ENCODE results near the gene GRAMD1B. TPM values are rescaled to one million over a fixed set of nuclear protein-coding genes. Genes with fewer than 3 reads are reported as not detected.

GRAMD1B gene
- polyA plus RNA-seq, 2 of the 4 experiments (the other 2 are of a cell fraction): 55.5 to 108 TPM

GRCh38 chr11:123458501-123458900, 28.4 kb downstream of the GRAMD1B start:
- no peak for TF ChIP-seq CHD2 (IDR thresholded peaks at IDR 0.05; ENCODE audit: low read length, partially characterized antibody)
- TF ChIP-seq CEBPB (IDR thresholded peaks at IDR 0.05): no peak
- no peak for TF ChIP-seq POLR2AphosphoS2 (conservative IDR thresholded peaks at IDR 0.05; ENCODE audit: low read length)
- no peak for TF ChIP-seq REST (IDR thresholded peaks at IDR 0.05)
- no peak for TF ChIP-seq E2F6 (IDR thresholded peaks at IDR 0.05; ENCODE audit: borderline replicate concordance, low read depth)
- no peak for TF ChIP-seq ZNF302 (CRISPR knock-in tag; IDR thresholded peaks at IDR 0.05)
- no peak for TF ChIP-seq CHD4 (IDR thresholded peaks at IDR 0.05; ENCODE audit: borderline replicate concordance)
- no peak for TF ChIP-seq FOSL2 (IDR thresholded peaks at IDR 0.05)
- TF ChIP-seq FOSL2 (CRISPR knock-in tag; IDR thresholded peaks at IDR 0.05): no peak
- TF ChIP-seq, protein P1, sequence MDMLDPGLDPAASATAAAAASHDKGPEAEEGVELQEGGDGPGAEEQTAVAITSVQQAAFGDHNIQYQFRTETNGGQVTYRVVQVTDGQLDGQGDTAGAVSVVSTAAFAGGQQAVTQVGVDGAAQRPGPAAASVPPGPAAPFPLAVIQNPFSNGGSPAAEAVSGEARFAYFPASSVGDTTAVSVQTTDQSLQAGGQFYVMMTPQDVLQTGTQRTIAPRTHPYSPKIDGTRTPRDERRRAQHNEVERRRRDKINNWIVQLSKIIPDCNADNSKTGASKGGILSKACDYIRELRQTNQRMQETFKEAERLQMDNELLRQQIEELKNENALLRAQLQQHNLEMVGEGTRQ (IDR thresholded peaks at IDR 0.05): no peak
- CTCF ChIA-PET: interaction anchor here (0.6 to 1.7 kb wide), 3 partner anchors 12 to 149 kb away, joined by 3 to 4 read pairs (median 3); no protein-coding TSS in a partner anchor
- Histone ChIP-seq H3K4me3 (no peak overlapping the region), H3K4me1 (peaks cover 60% of the 10 kb centered on the region), H3K27ac (peak overlapping the region; percentile 87 to 99; a peak in 5 of 6 replicates), H3K9me3 (no peaks in the 10 kb centered on the region), H3K4me2 (peak overlapping the region; percentile 84)
- ATAC-seq (no peak), FAIRE-seq (no peak), DNase-seq (ENCODE audit: low read depth in 1 of 2, low spot score in 1 of 2) (no peak)
- 48% methylated on average over 2 of the region's 2 CpGs for WGBS (ENCODE audit: missing lambda C conversion rate)
- POLR2A ChIA-PET: no interaction called here

GRCh38 chr11:123460012-123460700, 30.1 kb downstream of the GRAMD1B start:
- Histone ChIP-seq H3K9me3 (no peaks in the 10 kb centered on the region), H3K27ac (peak overlapping the region in 1 of 2 experiments; percentile 58; a peak in 2 of 6 replicates), H3K4me2 (no peak overlapping the region), H3K4me1 (peaks cover 60% of the 10 kb centered on the region), H3K4me3 (no peak overlapping the region)
- CTCF ChIA-PET: interaction anchor here (0.7 to 1.3 kb wide), 2 partner anchors 18 to 42 kb away, joined by 3 read pairs; no protein-coding TSS in a partner anchor
- TF ChIP-seq RARB (CRISPR knock-in tag; IDR thresholded peaks at IDR 0.05) (no peak), ZNF302 (CRISPR knock-in tag; IDR thresholded peaks at IDR 0.05) (no peak), TP53 (CRISPR knock-in tag; IDR thresholded peaks at IDR 0.05) (no peak), CEBPB (IDR thresholded peaks at IDR 0.05) (no peak), POLR2A (IDR thresholded peaks at IDR 0.05; ENCODE audit: low read length) (no peak), E2F6 (IDR thresholded peaks at IDR 0.05; ENCODE audit: borderline replicate concordance, low read depth) (no peak), HOXA7 (CRISPR knock-in tag; IDR thresholded peaks at IDR 0.05) (no peak), MAZ (IDR thresholded peaks at IDR 0.05; ENCODE audit: borderline replicate concordance, low read depth, low read length) (no peak), HEYL (CRISPR knock-in tag; IDR thresholded peaks at IDR 0.05) (no peak)
- TF ChIP-seq, protein P2, sequence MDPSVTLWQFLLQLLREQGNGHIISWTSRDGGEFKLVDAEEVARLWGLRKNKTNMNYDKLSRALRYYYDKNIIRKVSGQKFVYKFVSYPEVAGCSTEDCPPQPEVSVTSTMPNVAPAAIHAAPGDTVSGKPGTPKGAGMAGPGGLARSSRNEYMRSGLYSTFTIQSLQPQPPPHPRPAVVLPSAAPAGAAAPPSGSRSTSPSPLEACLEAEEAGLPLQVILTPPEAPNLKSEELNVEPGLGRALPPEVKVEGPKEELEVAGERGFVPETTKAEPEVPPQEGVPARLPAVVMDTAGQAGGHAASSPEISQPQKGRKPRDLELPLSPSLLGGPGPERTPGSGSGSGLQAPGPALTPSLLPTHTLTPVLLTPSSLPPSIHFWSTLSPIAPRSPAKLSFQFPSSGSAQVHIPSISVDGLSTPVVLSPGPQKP (IDR thresholded peaks at IDR 0.05; ENCODE audit: low read depth, low read length): no peak
- no peak for FAIRE-seq
- POLR2A ChIA-PET: no interaction called here
- no peak for DNase-seq (ENCODE audit: low read depth in 1 of 2, low spot score in 1 of 2)
- 79% methylated on average over 7 of the region's 7 CpGs for WGBS (ENCODE audit: missing lambda C conversion rate)
- ATAC-seq: no peak
